HepG2 (cell line): ENCODE results near the gene CENPB. TPM values are rescaled to one million over a fixed set of nuclear protein-coding genes. Genes with fewer than 3 reads are reported as not detected.

Experiments
- CBX1 ChIP-seq: IDR thresholded peaks from one replicate; pipeline ENCODE4 v1.6.1; 2016; ENCODE audit warnings: antibody characterized with exemption, low read depth
- CCAR2 ChIP-seq: fragments of 200-400 bp; formaldehyde crosslinking; optimal IDR thresholded peaks from 2 replicates; pipeline ENCODE3; 2018; ENCODE audit warnings: low read depth, mild to moderate bottlenecking, low read length, moderate library complexity
- GABPB1 ChIP-seq: IDR thresholded peaks from 2 replicates; pipeline ENCODE4 v1.6.1; 2016; ENCODE audit warnings: mild to moderate bottlenecking, missing genetic modification reagents, moderate library complexity, missing compliant biosample characterization
- MIER3 ChIP-seq: IDR thresholded peaks from 2 replicates; pipeline ENCODE4 v1.6.1; 2016; ENCODE audit warnings: missing compliant biosample characterization, borderline replicate concordance
- NR2F6 ChIP-seq, 2 experiments: IDR thresholded peaks; 2 replicates each; pipeline ENCODE4 v1.6.1; 2016; ENCODE audit warnings: antibody characterized with exemption in 1 of 2, mild to moderate bottlenecking in 1 of 2
- SNAPC2 ChIP-seq: sonication (generic); formaldehyde crosslinking; IDR thresholded peaks from 2 replicates; pipeline ENCODE4 v1.8.1; 2022; ENCODE audit warnings: mild to moderate bottlenecking, missing genetic modification reagents
- ZFP37 ChIP-seq: sonication (generic); formaldehyde crosslinking; IDR thresholded peaks from 2 replicates; pipeline ENCODE4 v1.4.0; 2020; ENCODE audit warnings: missing genetic modification reagents, borderline replicate concordance
- ZKSCAN1 ChIP-seq: fragments of 150-350 bp; IDR thresholded peaks from 2 replicates; pipeline ENCODE4 v1.6.1; 2014; ENCODE audit warnings: low read length
- ZNF230 ChIP-seq: sonication (generic); formaldehyde crosslinking; IDR thresholded peaks from 2 replicates; pipeline ENCODE4 v1.4.0; 2020; ENCODE audit warnings: mild to moderate bottlenecking, missing genetic modification reagents
- ZNF33A ChIP-seq: sonication (generic); formaldehyde crosslinking; IDR thresholded peaks from 2 replicates; pipeline ENCODE4 v1.5.1; 2020; ENCODE audit warnings: missing genetic modification reagents, mild to moderate bottlenecking, moderate library complexity, borderline replicate concordance
- ZNF350 ChIP-seq: sonication (generic); formaldehyde crosslinking; IDR thresholded peaks from 2 replicates; pipeline ENCODE4 v1.4.0; 2020; ENCODE audit warnings: mild to moderate bottlenecking, low read depth, missing genetic modification reagents, borderline replicate concordance
- ZNF367 ChIP-seq: sonication (generic); formaldehyde crosslinking; IDR thresholded peaks from 2 replicates; pipeline ENCODE4 v1.4.0; 2020; ENCODE audit warnings: missing genetic modification reagents, borderline replicate concordance
- ZNF543 ChIP-seq: sonication (generic); formaldehyde crosslinking; IDR thresholded peaks from 2 replicates; pipeline ENCODE4 v1.4.0; 2020; ENCODE audit warnings: mild to moderate bottlenecking, missing genetic modification reagents
- ZNF562 ChIP-seq: sonication (generic); formaldehyde crosslinking; IDR thresholded peaks from 2 replicates; pipeline ENCODE4 v1.8.0; 2022; ENCODE audit warnings: missing genetic modification reagents, borderline replicate concordance
- ZNF615 ChIP-seq: sonication (generic); formaldehyde crosslinking; IDR thresholded peaks from 2 replicates; pipeline ENCODE4 v1.5.0; 2020; ENCODE audit warnings: mild to moderate bottlenecking, missing genetic modification reagents, borderline replicate concordance
- ZNF839 ChIP-seq: sonication (generic); formaldehyde crosslinking; IDR thresholded peaks from 2 replicates; pipeline ENCODE4 v1.4.0; 2020; ENCODE audit warnings: missing genetic modification reagents, mild to moderate bottlenecking, borderline replicate concordance
- polyA plus RNA-seq, 8 experiments: library from polyadenylated mRNA; depleted of rRNA in 3 of 8; stranded (reverse) in 7 of 8; unstranded in 1 of 8; fragments of >200 nt; fragmentation: Illumina TruSeq in 4 of 8; extraction: Trizol in 4 of 8; gene quantifications; 2 replicates each; pipeline versions ENCODE4 v1.2.1 to v1.2.3, GENCODE V29; 2011 to 2016; ENCODE audit warnings: low read depth in 4 of 8, missing spikeins in 1 of 8, mixed read lengths in 1 of 8; ENCODE audit not compliant: insufficient read depth in 1 of 8
- total RNA-seq, 5 experiments: library from RNA; depleted of rRNA; stranded (reverse); fragments of >200 nt; fragmentation: Illumina TruSeq; extraction: Trizol; gene quantifications; 2 replicates each; pipeline ENCODE4 v1.2.3, GENCODE V29; 2016; ENCODE audit warnings: low read depth in 1 of 5
- TF ChIP-seq, protein P1 (sequence below): fragments of 450-650 bp; IDR thresholded peaks from 2 replicates; pipeline ENCODE4 v1.6.1; 2017
- TF ChIP-seq, protein P2 (sequence below): sonication (generic); formaldehyde crosslinking; IDR thresholded peaks from 2 replicates; pipeline ENCODE4 v1.5.0; 2020; ENCODE audit warnings: mild to moderate bottlenecking, missing genetic modification reagents, borderline replicate concordance
- TF ChIP-seq, protein P3 (sequence below): sonication (generic); formaldehyde crosslinking; IDR thresholded peaks from 2 replicates; pipeline ENCODE4 v1.5.0; 2020; ENCODE audit warnings: mild to moderate bottlenecking, missing genetic modification reagents, moderate library complexity
- TF ChIP-seq, protein P4 (sequence below): sonication (generic); formaldehyde crosslinking; IDR thresholded peaks from 2 replicates; pipeline ENCODE4 v1.4.0; 2020; ENCODE audit warnings: low read depth, mild to moderate bottlenecking, missing genetic modification reagents

The CENPB gene
- total and polyA plus RNA-seq, 2 of the 13 experiments (the other 11 are each of a cell fraction or from before 2014, with no cell fraction given): 10.4 to 54.5 TPM

DNA sequence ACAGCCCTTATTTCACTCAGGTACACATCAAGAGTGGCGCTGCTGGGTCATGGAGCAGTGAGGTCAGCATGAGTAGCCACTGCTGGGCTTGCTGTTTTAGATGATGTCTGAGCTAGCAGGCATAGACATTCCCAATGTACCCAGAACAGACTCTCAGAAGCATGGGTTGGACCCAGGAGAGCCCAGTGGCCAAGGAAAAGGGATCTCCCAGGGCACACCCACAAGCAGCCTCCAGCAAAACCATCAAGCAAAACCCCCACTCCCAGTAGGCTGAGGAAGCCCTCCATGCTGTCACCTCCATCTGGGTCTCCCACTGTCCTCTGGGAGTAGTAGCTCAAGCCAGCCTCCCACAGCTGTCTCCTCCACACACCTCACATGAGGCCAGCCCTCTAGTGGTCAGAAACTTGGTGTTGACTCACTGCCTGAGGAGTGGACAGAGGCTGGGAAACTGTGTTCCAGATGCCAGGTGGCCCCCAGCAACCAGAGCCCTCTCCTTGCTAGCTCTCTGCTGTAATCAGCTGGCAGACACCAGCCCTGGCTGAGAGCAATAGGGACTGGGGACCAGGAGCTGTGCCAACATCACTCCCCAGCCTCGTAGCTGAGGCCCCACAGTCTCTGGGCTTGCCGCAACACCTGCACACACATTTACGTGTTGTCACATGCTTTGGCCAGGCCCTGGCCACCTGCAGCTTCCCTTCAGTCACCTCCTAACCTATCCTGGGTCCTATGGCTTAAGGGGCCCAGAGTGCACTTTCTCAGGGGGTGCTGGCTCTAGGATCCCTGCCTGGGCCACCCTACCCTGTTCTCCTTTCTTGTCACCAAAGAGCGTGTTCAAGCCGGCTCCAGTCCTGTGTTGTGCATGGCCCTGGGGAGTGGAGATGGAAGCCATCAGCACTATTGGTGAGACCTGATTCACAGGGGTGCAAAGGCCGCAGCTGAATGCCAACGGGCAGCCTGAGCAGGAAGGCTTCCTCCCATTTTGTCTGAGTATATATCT is 31.9 kb upstream of the CENPB start (continued):
- no peak for TF ChIP-seq ZNF562 (CRISPR knock-in tag)
- TF ChIP-seq ZNF615: no peak
- TF ChIP-seq ZKSCAN1: peak; percentile 63; the same call in 1 of the 2 replicates
- TF ChIP-seq CBX1: peak; percentile 89
- TF ChIP-seq ZNF367 (CRISPR knock-in tag): no peak
- TF ChIP-seq NR2F6 (IDR thresholded peaks at IDR 0.05): no peak
- TF ChIP-seq NR2F6 (CRISPR knock-in tag; IDR thresholded peaks at IDR 0.05): peak; percentile 40; the same call in 1 of the 2 replicates
- no peak for TF ChIP-seq ZNF839 (CRISPR knock-in tag)
- peak; percentile 88 for TF ChIP-seq ZNF350
- TF ChIP-seq ZNF33A: no peak
- no peak for TF ChIP-seq CCAR2
- TF ChIP-seq MIER3: peak; percentile 79; the same call in 1 of the 2 replicates
- TF ChIP-seq GABPB1 (CRISPR knock-in tag): peak; percentile 47
- peak; percentile 79; the same call in 1 of the 2 replicates for TF ChIP-seq ZNF543
- TF ChIP-seq, protein P1, sequence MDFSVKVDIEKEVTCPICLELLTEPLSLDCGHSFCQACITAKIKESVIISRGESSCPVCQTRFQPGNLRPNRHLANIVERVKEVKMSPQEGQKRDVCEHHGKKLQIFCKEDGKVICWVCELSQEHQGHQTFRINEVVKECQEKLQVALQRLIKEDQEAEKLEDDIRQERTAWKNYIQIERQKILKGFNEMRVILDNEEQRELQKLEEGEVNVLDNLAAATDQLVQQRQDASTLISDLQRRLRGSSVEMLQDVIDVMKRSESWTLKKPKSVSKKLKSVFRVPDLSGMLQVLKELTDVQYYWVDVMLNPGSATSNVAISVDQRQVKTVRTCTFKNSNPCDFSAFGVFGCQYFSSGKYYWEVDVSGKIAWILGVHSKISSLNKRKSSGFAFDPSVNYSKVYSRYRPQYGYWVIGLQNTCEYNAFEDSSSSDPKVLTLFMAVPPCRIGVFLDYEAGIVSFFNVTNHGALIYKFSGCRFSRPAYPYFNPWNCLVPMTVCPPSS: no peak
- TF ChIP-seq, protein P2, sequence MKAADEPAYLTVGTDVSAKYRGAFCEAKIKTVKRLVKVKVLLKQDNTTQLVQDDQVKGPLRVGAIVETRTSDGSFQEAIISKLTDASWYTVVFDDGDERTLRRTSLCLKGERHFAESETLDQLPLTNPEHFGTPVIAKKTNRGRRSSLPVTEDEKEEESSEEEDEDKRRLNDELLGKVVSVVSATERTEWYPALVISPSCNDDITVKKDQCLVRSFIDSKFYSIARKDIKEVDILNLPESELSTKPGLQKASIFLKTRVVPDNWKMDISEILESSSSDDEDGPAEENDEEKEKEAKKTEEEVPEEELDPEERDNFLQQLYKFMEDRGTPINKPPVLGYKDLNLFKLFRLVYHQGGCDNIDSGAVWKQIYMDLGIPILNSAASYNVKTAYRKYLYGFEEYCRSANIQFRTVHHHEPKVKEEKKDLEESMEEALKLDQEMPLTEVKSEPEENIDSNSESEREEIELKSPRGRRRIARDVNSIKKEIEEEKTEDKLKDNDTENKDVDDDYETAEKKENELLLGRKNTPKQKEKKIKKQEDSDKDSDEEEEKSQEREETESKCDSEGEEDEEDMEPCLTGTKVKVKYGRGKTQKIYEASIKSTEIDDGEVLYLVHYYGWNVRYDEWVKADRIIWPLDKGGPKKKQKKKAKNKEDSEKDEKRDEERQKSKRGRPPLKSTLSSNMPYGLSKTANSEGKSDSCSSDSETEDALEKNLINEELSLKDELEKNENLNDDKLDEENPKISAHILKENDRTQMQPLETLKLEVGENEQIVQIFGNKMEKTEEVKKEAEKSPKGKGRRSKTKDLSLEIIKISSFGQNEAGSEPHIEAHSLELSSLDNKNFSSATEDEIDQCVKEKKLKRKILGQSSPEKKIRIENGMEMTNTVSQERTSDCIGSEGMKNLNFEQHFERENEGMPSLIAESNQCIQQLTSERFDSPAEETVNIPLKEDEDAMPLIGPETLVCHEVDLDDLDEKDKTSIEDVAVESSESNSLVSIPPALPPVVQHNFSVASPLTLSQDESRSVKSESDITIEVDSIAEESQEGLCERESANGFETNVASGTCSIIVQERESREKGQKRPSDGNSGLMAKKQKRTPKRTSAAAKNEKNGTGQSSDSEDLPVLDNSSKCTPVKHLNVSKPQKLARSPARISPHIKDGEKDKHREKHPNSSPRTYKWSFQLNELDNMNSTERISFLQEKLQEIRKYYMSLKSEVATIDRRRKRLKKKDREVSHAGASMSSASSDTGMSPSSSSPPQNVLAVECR: peak; percentile 86
- TF ChIP-seq SNAPC2 (CRISPR knock-in tag): peak; percentile 70; the same call in 1 of the 2 replicates
- TF ChIP-seq ZFP37 (CRISPR knock-in tag): no peak
- TF ChIP-seq, protein P3, sequence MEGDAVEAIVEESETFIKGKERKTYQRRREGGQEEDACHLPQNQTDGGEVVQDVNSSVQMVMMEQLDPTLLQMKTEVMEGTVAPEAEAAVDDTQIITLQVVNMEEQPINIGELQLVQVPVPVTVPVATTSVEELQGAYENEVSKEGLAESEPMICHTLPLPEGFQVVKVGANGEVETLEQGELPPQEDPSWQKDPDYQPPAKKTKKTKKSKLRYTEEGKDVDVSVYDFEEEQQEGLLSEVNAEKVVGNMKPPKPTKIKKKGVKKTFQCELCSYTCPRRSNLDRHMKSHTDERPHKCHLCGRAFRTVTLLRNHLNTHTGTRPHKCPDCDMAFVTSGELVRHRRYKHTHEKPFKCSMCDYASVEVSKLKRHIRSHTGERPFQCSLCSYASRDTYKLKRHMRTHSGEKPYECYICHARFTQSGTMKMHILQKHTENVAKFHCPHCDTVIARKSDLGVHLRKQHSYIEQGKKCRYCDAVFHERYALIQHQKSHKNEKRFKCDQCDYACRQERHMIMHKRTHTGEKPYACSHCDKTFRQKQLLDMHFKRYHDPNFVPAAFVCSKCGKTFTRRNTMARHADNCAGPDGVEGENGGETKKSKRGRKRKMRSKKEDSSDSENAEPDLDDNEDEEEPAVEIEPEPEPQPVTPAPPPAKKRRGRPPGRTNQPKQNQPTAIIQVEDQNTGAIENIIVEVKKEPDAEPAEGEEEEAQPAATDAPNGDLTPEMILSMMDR (CRISPR knock-in tag): peak; percentile 99
- TF ChIP-seq ZNF230 (CRISPR knock-in tag): peak; percentile 55; the same call in 1 of the 2 replicates
- TF ChIP-seq, protein P4, sequence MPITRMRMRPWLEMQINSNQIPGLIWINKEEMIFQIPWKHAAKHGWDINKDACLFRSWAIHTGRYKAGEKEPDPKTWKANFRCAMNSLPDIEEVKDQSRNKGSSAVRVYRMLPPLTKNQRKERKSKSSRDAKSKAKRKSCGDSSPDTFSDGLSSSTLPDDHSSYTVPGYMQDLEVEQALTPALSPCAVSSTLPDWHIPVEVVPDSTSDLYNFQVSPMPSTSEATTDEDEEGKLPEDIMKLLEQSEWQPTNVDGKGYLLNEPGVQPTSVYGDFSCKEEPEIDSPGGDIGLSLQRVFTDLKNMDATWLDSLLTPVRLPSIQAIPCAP (CRISPR knock-in tag): no peak
